H7 (cell line): Measurements from ENCODE around the gene MLF2. TPM values are rescaled to one million over a fixed set of nuclear protein-coding genes. Genes with fewer than 3 reads are reported as not detected.

Experiments
- DNase-seq: peaks from one replicate; pipeline ENCODE4 v3.0.0; 2012
- H3K27me3 ChIP-seq: 2 replicates; pipeline ENCODE4 v1.6.0; 2011; ENCODE audit warnings: mild to moderate bottlenecking, low read length; ENCODE audit not compliant: control insufficient read depth, insufficient read depth
- H3K36me3 ChIP-seq: replicated peaks from 2 replicates; pipeline ENCODE4 v1.5.1; 2011; ENCODE audit warnings: low read length; ENCODE audit not compliant: control insufficient read depth, insufficient read depth
- H3K4me3 ChIP-seq: 2 replicates; pipeline ENCODE4 v1.5.1; 2011; ENCODE audit warnings: low read depth, mild to moderate bottlenecking, control low read depth, low read length, moderate library complexity; ENCODE audit not compliant: insufficient read depth
- total RNA-seq: library from RNA; depleted of rRNA; stranded (reverse); fragments of >200 nt; shearing (Covaris generic); gene quantifications from 2 replicates; pipeline ENCODE4 v1.2.3, GENCODE V29; 2014

MLF2 gene
- total RNA-seq, 1 experiment from 2014 or later = 322 TPM

DNA sequence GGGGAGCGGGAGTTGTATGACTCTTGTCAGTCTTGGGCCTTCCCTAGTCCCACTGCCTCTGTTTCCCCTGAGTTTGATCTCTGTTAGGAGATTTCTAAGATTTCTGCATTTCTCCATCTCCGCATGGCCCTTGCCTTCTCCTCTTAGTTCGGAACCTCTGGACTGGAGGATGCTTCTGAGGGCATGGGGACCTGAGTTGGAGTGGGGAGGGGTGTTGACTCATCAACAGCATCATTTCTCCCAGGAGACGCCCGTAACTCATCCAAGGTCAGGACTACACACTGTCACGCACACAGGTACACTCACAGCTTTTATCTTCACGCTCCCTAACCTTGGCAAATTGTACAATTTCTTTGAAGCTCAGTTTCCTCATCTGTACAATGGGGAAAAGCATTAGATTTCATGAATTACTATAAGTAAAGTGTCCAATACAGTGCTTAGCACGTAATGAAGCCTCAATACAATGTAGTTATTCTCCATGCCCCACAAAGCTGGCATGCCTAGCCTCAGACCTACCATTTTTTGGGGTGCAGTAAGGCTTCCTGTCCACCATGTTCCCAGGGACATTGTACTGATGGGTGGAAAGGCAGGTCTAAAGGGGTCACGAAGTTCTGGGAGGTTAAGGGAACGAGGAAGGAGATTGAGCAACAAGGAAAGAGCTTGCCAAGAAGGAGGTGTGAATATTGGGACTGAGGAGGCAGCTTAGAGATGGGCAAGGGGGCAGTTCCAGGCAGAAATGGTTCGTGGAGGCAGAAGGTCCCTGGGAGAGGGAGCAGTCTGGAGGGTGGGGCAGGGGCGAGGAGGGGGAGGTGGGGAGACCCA, 18.8 kb upstream of the MLF2 start:
- H3K4me3 ChIP-seq = no peak overlapping the region

DNA sequence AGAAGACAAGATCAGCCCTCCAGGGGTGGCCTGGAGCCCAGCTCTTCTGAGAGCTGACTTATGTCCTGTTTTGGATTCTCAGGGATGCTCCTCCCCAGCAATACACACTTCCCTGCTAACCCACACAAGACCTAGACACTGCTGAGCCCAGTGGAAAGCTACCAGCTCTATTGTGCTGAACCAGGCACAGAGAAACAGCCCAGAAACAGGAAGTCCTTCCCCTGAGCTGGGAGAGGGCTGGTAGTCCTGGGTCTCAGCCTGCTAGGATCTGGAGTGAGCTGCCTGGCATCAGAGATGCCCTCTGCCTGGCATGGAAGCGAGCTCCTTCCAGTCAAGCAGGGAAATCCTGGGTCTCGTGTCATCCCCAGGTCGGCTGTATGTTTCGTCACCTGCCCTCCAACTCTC, 18.2 kb upstream of the MLF2 start:
- no peak overlapping the region for H3K4me3 ChIP-seq
- DNase-seq = no peak
- peaks cover 3% of the 10 kb centered on the region for H3K36me3 ChIP-seq
- H3K27me3 ChIP-seq = peaks cover 57% of the 10 kb centered on the region

More for the DNA sequence above, 18.8 kb upstream of the MLF2 start:
- H3K27me3 ChIP-seq = peaks cover 61% of the 10 kb centered on the region
- H3K36me3 ChIP-seq = peaks cover 3% of the 10 kb centered on the region
- no peak for DNase-seq

DNA sequence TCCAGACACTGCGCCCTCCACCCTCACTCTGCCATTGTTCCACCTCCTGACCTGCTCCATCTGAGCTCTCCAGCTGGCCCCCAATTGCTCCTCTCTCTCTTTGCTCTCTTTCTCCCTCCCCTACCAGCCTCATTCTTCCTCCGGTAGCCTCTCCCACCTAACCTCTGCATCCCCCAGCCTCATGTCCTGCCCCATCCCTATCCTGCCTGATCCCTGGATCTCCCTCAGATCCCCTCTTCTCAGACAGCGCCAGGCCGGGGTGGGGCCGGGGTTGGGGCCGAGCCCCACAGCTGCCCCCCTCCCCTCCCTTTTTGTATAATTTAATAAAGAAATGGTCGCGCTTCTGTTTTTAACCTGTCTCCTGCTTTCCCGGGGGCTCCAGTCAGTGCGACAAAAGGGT, 17.7 kb upstream of the MLF2 start:
- peaks cover 53% of the 10 kb centered on the region for H3K27me3 ChIP-seq
- peaks cover 3% of the 10 kb centered on the region for H3K36me3 ChIP-seq
- H3K4me3 ChIP-seq = no peak overlapping the region
- DNase-seq = peak; percentile 59

DNA sequence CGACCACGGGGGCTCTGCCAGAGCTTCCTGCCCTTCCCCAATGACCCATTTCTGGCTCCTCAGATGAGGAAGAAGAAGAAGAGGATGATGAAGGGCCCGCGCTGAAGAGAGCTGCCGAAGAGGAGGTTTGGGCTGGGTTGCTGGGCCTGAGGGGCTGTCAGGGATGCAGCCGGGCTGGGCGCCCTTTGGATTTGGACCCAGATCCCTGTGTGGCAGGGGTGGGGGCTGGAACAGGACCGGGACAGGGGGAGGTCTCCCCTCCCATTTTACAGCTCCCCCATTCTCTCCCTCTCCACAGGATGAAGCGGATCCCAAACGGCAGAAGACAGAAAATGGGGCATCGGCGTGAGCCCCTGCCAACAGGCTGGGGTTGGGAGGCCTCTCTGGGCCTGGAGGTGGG, 17.2 kb upstream of the MLF2 start:
- Histone ChIP-seq H3K27me3 (peaks cover 48% of the 10 kb centered on the region), H3K4me3 (no peak overlapping the region), H3K36me3 (peaks cover 3% of the 10 kb centered on the region)
- peak; percentile 51 for DNase-seq

DNA sequence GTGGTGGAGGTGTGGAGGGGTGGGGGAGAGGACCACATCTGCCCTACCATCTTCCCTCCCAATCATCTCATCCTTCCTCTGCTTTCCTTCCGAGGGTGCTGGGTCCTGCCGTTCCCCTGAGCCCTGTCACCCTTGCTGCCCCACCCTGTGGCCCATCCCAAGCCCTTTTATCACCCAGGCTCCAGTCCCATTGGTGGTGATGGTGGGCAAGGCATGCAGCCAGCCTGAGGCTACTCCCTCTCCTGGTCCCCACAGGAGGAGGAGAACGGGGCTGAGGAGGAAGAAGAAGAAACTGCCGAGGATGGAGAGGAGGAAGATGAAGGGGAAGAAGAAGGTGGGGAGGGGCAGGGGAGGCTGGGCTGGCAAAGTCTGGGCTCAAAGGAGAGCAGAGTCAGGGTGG, 16.7 kb upstream of the MLF2 start:
- Histone ChIP-seq H3K36me3 (peaks cover 3% of the 10 kb centered on the region), H3K4me3 (no peak overlapping the region), H3K27me3 (peaks cover 45% of the 10 kb centered on the region)
- DNase-seq = no peak

DNA sequence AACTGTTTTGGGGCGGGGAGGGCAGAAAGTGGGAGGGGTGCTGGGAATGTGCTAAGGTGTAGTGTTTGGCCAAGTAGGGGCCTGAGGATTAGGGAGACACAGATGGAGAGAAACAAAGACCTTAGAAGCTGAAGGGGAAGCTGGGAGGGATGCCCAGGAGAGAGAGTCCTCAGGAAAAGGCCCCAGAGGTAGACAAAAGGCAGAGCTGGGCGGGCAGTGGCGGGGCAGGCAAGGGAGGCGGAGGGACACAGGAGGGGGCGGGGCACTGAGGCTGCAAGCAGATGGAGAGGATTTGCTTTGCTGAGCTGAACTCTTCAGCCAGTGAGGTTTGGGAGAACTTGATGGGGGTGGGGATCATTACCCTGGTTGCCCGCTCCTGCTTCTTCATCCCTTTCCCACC, 16.0 kb upstream of the MLF2 start:
- H3K4me3 ChIP-seq = peak overlapping the region; percentile 84; the same call in 1 of the 2 replicates
- peak; percentile 92 for DNase-seq

DNA sequence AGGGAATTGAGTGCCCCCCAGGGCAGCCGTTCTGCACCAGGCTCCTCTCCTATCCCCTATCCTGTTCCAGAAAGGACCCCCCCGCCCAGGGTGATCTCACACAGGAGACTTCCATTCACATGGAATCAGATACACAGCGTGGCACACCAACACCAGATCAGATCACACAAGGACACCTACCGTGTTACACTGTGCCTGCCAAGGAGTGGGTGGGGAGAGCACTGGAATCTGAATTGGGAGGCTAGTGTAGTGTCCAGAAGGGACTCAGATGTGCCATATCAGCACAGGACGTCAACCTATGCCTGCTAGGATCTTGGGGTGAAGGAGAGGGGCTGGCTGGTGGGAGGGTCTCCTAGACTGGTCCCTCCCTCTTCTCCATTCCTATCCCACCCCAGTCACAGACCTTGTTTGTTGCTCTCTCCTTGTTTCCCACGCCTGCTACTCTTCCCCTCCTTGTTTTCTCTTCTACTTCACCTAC, 15.5 kb upstream of the MLF2 start:
- H3K4me3 ChIP-seq = peak overlapping the region; percentile 84
- peaks cover 3% of the 10 kb centered on the region for H3K36me3 ChIP-seq
- DNase-seq = peak; percentile 74
- peaks cover 33% of the 10 kb centered on the region for H3K27me3 ChIP-seq

More for the DNA sequence above, 16.0 kb upstream of the MLF2 start:
- Histone ChIP-seq H3K27me3 (peaks cover 38% of the 10 kb centered on the region), H3K36me3 (peaks cover 3% of the 10 kb centered on the region)

DNA sequence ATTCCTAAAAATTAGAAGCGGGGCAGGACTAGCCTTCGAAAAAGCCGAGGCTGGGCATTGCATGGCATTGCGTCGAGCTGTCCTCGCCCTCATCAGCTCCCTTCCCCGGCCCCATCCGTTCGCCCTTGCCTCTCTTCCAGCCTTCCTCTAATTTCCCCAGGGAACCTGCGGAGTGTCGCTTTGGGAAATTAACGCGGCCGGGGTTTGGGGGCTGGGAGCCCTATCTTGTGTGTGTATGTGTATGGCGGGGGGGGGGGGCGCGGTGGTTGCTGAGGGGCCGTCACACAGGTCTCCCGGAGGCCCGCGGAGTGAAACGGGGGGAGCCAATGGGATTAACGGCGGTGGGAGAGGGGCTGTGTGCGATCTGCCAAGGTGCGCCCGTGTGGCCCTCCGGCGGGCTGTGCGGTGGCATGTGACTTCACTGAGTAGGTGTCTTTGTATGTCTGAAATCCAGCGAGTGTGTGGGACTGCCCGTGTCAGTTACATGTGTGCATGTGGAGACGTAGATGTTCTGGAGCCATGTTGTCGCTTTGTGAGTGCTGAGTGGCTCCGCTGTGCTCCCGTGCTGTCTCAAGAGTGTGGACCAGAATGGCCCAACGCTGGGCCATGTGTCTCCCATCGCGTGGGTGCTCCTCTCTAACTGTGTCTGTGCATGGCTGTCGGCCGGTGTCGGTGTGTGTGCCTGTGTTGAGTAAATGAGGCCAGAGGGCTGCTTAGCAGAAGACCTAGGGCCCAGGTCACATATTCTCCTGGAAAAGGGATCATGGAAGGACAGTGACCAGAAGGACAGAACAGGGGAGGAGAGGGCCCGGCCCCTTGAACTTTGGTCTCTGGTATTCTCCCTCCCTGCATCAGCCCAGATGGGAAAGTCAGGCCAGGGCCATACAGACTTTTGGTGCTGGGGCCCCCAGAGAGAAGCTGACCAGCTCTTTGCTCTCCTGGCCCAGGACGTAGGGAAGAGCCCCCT, 14.7 kb upstream of the MLF2 start:
- peak overlapping the region; percentile 84 for H3K4me3 ChIP-seq
- H3K27me3 ChIP-seq = peaks cover 25% of the 10 kb centered on the region
- peak; percentile 70 for DNase-seq
- peaks cover 3% of the 10 kb centered on the region for H3K36me3 ChIP-seq

DNA sequence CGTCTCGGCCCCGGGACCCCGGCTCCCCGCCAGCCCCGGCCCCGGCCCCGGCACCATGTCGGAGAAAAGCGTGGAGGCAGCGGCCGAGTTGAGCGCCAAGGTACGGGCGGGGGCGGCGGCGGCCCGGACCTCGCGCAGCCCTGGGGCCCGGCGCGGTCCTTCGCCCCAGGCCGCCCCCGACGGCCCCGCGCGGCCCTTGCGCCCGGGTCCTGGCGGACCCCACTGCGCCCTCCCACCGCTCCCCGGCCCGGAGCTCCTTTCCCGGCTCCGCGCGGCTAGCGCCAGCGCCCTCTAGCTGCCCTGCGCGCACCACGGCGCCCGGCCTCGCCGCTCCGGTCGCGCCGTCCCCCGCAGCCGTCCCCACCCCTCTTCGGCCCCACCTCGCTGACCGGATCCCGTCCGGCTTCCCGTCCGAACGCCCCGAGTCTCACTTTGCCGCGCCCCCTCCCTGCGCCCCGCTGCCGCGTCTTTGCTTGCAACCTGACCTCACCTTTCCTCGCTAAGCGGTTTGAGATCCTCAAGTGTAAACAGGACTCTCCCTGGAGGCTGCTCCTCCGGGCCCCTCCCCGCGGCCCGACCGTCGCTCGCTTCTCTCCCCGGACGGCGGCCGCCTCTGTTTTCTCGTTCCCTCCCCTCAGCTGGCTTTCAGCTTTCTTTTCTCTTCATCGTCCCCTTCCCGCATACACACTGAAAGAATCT, 13.9 kb upstream of the MLF2 start:
- peak; percentile 91 for DNase-seq
- Histone ChIP-seq H3K27me3 (peaks cover 16% of the 10 kb centered on the region), H3K36me3 (peaks cover 3% of the 10 kb centered on the region), H3K4me3 (peak overlapping the region; percentile 84)

DNA sequence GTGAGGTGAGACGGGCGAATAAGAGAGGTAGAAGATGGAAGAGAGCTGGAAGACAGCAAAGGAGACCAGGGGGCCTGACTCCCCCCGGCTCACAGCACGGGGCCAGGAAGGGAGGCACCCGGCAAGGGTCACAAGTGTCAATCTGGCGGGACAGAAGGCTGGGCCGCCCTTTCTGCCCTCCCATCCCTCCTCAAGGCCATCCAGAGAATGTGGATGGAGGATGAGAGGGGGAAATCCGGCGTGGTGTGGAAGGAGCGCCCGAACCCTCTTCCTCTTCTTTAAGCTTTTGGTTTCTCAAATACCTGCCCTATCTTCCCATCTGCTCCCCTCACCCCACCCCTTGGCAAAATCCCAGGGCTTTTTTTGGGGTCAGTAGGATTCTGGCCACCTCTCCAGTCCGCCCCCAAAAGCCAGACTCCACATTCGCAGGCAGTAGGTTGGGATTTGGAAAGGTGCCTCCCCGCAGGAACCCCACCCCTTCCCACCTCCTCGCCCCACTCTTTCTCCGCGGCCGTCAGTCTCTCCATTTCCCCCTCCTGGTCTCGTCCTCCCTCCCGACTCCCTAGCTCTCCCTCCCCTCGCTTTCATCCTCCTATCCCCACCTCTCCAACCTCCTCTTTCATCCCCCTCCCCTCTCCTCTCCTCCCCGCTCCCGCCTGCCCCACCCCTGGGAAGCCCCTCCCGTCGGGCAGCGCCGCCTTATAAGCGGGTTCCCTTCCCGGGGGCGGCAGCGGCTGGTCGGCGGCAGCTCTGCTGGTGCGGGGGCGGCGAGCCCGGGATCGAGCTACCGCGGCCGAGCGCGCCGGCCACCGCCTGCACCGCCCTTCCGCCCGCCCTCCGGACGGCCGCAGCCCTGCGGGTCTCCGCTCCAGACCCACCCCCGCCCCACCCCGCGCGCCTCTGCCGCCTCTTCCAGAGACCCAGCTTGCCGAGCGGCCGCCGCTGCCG, 13.0 kb upstream of the MLF2 start, which contains the start of gene PTMS:
PTMS (plus strand) TSS at position 730 of the 948 bp plus-strand sequence. CDS start 343 bp downstream, outside the sequence.
- Histone ChIP-seq H3K4me3 (peak within 1 kb of the TSS; percentile 84), H3K27me3 (peaks cover 10% of the 10 kb centered on the region), H3K36me3 (peaks cover 2% of the 10 kb centered on the region)
- DNase-seq = peak; percentile 96

DNA sequence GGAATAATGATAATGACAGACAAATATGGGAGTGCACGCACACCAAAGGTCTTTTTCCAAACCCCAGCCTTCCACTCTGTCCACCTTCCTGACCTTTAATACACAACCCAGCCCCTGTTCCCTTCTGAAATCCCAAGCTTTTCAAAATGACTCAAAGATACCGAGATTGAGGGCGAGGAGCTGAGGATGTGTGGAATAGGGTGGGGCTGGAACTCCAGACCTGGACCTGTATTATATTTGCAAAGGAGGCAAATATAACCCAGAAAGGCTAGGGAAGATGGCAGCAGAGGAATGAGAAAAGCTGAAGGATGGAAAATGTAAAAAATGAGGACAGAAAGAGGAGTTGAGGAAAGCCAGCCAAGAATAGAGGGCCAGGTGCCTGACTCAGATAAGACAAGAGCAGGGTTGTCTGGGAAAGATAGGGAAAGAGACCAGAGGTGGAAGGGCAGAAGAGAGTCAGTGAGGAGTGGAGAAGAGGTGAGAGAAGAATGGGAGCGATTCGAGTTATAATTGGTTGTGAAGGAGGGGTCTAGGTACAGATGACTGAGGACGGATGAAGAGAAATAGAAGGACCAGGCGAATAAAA, 12.2 kb upstream of the MLF2 start:
- Histone ChIP-seq H3K4me3 (peak overlapping the region; percentile 84), H3K36me3 (peaks cover 2% of the 10 kb centered on the region), H3K27me3 (peaks cover 10% of the 10 kb centered on the region)
- no peak for DNase-seq

DNA sequence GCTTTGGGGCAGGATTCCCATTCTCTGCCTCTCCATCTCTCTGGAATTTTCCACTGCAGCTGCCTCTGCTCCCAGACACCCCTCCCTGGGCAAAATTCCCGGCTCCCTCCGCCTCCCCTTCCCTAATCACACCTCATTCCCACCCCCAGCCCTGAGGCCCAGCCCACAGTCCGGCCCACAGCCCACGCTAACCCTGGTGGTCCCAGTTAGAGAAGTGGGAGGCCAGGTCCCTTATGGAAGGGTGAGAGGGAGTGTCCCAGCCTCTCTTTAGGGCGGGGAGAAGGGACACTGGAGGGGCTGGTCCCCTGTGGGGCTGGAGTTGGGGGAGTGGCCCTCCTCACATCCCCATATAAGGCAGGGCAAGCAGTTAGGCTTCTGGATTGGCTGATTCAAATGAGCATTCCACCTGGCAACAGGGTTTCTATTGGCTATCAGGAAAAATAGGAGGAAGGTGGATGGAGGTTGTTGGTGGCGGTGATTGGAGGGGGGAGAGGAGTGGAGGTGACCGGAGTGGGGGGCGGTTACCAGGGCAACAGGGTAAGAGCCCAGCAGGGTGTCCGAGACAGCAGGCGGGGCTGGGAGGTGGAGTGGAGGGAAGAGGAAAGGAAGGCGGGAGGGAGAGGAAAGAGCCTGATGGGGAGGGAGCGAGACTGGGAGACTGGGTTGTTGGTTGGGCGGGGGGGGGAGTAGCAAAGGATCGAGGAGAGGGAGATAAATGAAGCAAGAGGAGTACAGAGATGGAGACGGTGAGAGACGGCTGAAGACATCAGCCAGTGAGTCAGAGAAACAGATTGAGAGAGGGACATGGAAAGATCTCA, 11.3 kb upstream of the MLF2 start:
- peaks cover 10% of the 10 kb centered on the region for H3K27me3 ChIP-seq
- H3K36me3 ChIP-seq = no peaks in the 10 kb centered on the region
- DNase-seq = peak; percentile 96

More for the DNA sequence above, 11.3 kb upstream of the MLF2 start:
- peak overlapping the region; percentile 20 for H3K4me3 ChIP-seq
